SU-DHL-6 (cell line): ENCODE data around the gene IL27RA.

Experiments
- EZH2phosphoT487 ChIP-seq: fragments of 200-600 bp; sonication (generic), shearing (Covaris generic); conservative IDR thresholded peaks from 2 replicates; pipeline ENCODE4 v1.6.1; 2018; ENCODE audit warnings: mild to moderate bottlenecking, antibody characterized with exemption, low read length, moderate library complexity, mixed read lengths
- TF ChIP-seq, protein P1 (sequence below): fragments of 200-600 bp; sonication (generic); IDR thresholded peaks from one replicate; pipeline ENCODE4 v1.5.1; 2017; ENCODE audit warnings: antibody characterized with exemption, mild to moderate bottlenecking, low read length, moderate library complexity; ENCODE audit not compliant: insufficient read depth, poor library complexity, severe bottlenecking

DNA sequence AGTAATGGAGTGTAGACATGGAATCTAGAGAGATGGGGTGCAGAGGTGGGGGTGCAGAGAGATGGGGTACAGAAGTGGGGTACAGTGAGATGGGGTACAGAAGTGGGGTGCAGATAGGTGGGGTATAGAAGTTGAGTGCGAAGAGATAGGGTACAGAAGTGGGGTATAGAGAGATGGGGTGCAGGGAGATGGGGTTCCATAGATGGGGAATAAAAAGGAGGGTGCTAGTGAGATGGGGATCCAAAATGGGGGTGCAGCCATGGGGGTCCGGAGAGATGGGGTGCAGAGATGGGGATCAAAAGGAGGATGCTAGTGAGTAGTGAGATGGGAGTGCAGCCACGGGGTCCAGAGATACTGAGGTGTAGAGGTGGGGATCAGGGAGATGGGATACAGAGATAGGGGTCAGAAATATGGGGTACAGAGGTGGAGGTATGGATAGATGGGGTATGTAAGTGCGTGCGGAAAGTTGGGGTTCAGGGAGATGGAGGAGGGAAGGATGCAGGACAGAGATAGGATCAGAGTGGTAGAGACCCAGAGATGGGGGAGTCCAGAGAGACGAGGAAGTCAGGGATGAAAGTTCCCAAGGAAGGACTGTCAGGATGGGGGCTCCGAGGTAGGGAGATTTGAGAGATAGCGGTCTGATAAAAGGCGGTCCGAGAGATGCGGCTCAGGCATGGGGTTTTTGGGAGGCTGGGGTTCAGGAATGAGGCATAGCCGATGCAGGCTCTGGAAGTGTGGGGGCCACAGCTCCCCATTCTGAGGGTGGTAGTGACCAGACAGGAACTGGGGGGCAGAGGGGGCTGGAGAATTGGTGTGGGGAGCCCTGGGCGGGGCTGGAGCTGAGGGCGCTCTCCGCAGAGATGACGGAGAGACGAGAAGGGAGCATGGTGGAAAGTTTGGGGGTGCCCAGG is 26.9 kb downstream of the IL27RA start:
- TF ChIP-seq, protein P1, sequence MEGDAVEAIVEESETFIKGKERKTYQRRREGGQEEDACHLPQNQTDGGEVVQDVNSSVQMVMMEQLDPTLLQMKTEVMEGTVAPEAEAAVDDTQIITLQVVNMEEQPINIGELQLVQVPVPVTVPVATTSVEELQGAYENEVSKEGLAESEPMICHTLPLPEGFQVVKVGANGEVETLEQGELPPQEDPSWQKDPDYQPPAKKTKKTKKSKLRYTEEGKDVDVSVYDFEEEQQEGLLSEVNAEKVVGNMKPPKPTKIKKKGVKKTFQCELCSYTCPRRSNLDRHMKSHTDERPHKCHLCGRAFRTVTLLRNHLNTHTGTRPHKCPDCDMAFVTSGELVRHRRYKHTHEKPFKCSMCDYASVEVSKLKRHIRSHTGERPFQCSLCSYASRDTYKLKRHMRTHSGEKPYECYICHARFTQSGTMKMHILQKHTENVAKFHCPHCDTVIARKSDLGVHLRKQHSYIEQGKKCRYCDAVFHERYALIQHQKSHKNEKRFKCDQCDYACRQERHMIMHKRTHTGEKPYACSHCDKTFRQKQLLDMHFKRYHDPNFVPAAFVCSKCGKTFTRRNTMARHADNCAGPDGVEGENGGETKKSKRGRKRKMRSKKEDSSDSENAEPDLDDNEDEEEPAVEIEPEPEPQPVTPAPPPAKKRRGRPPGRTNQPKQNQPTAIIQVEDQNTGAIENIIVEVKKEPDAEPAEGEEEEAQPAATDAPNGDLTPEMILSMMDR = no peak
- no peak for TF ChIP-seq EZH2phosphoT487
